HepG2 (cell line): Measurements from ENCODE around the gene SLC22A4. TPM values are rescaled to one million over a fixed set of nuclear protein-coding genes. Genes with fewer than 3 reads are reported as not detected.

ENCODE experiments used
- ATAC-seq: fragments of 200-7000 bp; cut with Tn5 transposase; 3 replicates; pipeline ENCODE4 v1.9.1; 2020; ENCODE audit warnings: mild to moderate bottlenecking, moderate library complexity
- BruUV-seq: library from RNA; stranded (reverse); fragments of 400-500 nt; replicated peaks from 2 replicates; lab custom pipeline; 2021; lab: Mats Ljungman, UMichigan
- CTCF ChIA-PET: fragments of 300-600 bp; formaldehyde crosslinking; extraction: SDS; loops from one replicate; lab custom pipeline; 2021; ENCODE audit warnings: low total read pairs, inconsistent platforms, low intra/inter-chr PET ratio; lab: Yijun Ruan, JAX
- POLR2A ChIA-PET: fragments of 350-600 bp; sonication (Branson Sonifier 250); formaldehyde crosslinking; loops from one replicate; lab custom pipeline; 2020; ENCODE audit warnings: antibody characterized with exemption, inconsistent platforms; lab: Yijun Ruan, JAX
- DNase-seq: peaks from one replicate; pipeline ENCODE4 v3.0.0-alpha.2; 2015; ENCODE audit warnings: low spot score
- FAIRE-seq: peaks from 3 replicates; lab custom pipeline; 2011; peaks lifted over from hg19 to GRCh38; lab: Jason Lieb, UNC
- H2AFZ ChIP-seq: one replicate; pipeline ENCODE4 v1.6.1; 2011; ENCODE audit warnings: low read length, inconsistent platforms
- H3K27ac ChIP-seq: fragments of 300-600 bp; 3 replicates; pipeline ENCODE4 v1.8.0; 2011; ENCODE audit warnings: mixed run types, mild to moderate bottlenecking, mixed read lengths, low read length, inconsistent platforms; ENCODE audit not compliant: insufficient read depth; ENCODE audit errors: extremely low read length
- H3K27me3 ChIP-seq, 2 experiments: fragments of 200-600 bp in 1 of 2; 2 replicates in 1 of 2; 3 replicates in 1 of 2; pipeline versions ENCODE4 v1.6.0 to v1.8.0; 2011; ENCODE audit warnings: low read length in 2 of 2, mild to moderate bottlenecking in 2 of 2, moderate library complexity in 2 of 2, inconsistent platforms in 1 of 2; ENCODE audit not compliant: insufficient read depth in 2 of 2, control insufficient read depth in 1 of 2
- H3K36me3 ChIP-seq, 2 experiments: fragments of 200-600 bp in 1 of 2; replicated peaks in 1 of 2; 2 replicates in 1 of 2; 3 replicates in 1 of 2; pipeline versions ENCODE4 v1.5.1 to v1.8.0; 2011; ENCODE audit warnings: low read length in 2 of 2, inconsistent platforms in 1 of 2; ENCODE audit not compliant: insufficient read depth in 2 of 2, control insufficient read depth in 1 of 2
- H3K4me1 ChIP-seq: 2 replicates; pipeline ENCODE4 v1.5.1; 2012; ENCODE audit warnings: low read length, inconsistent platforms; ENCODE audit not compliant: insufficient read depth
- H3K4me2 ChIP-seq: 2 replicates; pipeline ENCODE4 v1.6.0; 2011; ENCODE audit warnings: low read depth, low read length, inconsistent platforms
- H3K4me3 ChIP-seq, 3 experiments: fragments of 200-600 bp in 1 of 3; sonication (generic), shearing (Covaris generic) in 1 of 3; replicated peaks in 1 of 3; 2 replicates each; pipeline ENCODE4 v1.5.1; 2011 to 2016; ENCODE audit warnings: low read length in 3 of 3, inconsistent platforms in 2 of 3, low read depth in 2 of 3, mild to moderate bottlenecking in 2 of 3, control low read depth in 1 of 3, mixed read lengths in 1 of 3; ENCODE audit not compliant: insufficient read depth in 1 of 3
- H3K79me2 ChIP-seq: one replicate; pipeline ENCODE4 v1.6.1; 2011; ENCODE audit warnings: low read length, inconsistent platforms; ENCODE audit not compliant: insufficient read depth
- H3K9ac ChIP-seq: 2 replicates; pipeline ENCODE4 v1.6.0; 2011; ENCODE audit warnings: mild to moderate bottlenecking, low read depth, low read length, inconsistent platforms; ENCODE audit not compliant: insufficient read depth
- H3K9me3 ChIP-seq: 2 replicates; pipeline ENCODE4 v1.5.1; 2012; ENCODE audit warnings: mild to moderate bottlenecking, low read length
- H4K20me1 ChIP-seq: 2 replicates; pipeline ENCODE4 v1.6.0; 2011; ENCODE audit warnings: inconsistent platforms, mild to moderate bottlenecking, low read length, moderate library complexity; ENCODE audit not compliant: insufficient read depth
- MTF1 ChIP-seq: sonication (generic); formaldehyde crosslinking; IDR thresholded peaks from 2 replicates; pipeline ENCODE4 v1.5.0; 2020; ENCODE audit warnings: missing genetic modification reagents
- WGBS: methylation state at CpG from one replicate; pipeline ENCODE4 v1.1.6; 2017; ENCODE audit warnings: low lambda C conversion rate; 5-methylcytosine and 5-hydroxymethylcytosine counted together
- in situ Hi-C: cut with HindIII; loops from 2 replicates; pipeline ENCODE4 v1.10.0; 2017; ENCODE audit warnings: low pct_unique_long_range_greater_than_20kb; ENCODE audit not compliant: extremely low pct_ligation_motif_present
- intact Hi-C: fragments of 100-400 bp; cut with micrococcal nuclease; formaldehyde crosslinking; loops from one replicate; pipeline ENCODE4 v1.10.0; 2022; ENCODE audit not compliant: unreplicated experiment
- polyA plus RNA-seq, 8 experiments: library from polyadenylated mRNA; depleted of rRNA in 3 of 8; stranded (reverse) in 7 of 8; unstranded in 1 of 8; fragments of >200 nt; fragmentation: Illumina TruSeq in 4 of 8; extraction: Trizol in 4 of 8; gene quantifications; 2 replicates each; pipeline versions ENCODE4 v1.2.1 to v1.2.3, GENCODE V29; 2011 to 2016; ENCODE audit warnings: low read depth in 4 of 8, missing spikeins in 1 of 8, mixed read lengths in 1 of 8; ENCODE audit not compliant: insufficient read depth in 1 of 8
- total RNA-seq, 5 experiments: library from RNA; depleted of rRNA; stranded (reverse); fragments of >200 nt; fragmentation: Illumina TruSeq; extraction: Trizol; gene quantifications; 2 replicates each; pipeline ENCODE4 v1.2.3, GENCODE V29; 2016; ENCODE audit warnings: low read depth in 1 of 5
- TF ChIP-seq, protein P1 (sequence below): sonication (generic); formaldehyde crosslinking; IDR thresholded peaks from 2 replicates; pipeline ENCODE4 v1.4.0; 2020; ENCODE audit warnings: missing genetic modification reagents, mild to moderate bottlenecking, borderline replicate concordance
- TF ChIP-seq, protein P2 (sequence below): sonication (generic); formaldehyde crosslinking; IDR thresholded peaks from 2 replicates; pipeline ENCODE4 v1.4.0; 2020; ENCODE audit warnings: missing genetic modification reagents

SLC22A4 gene
- total and polyA plus RNA-seq, 2 of the 13 experiments (the other 11 are each of a cell fraction or from before 2014, with no cell fraction given) = 0.33 to 0.62 TPM

DNA sequence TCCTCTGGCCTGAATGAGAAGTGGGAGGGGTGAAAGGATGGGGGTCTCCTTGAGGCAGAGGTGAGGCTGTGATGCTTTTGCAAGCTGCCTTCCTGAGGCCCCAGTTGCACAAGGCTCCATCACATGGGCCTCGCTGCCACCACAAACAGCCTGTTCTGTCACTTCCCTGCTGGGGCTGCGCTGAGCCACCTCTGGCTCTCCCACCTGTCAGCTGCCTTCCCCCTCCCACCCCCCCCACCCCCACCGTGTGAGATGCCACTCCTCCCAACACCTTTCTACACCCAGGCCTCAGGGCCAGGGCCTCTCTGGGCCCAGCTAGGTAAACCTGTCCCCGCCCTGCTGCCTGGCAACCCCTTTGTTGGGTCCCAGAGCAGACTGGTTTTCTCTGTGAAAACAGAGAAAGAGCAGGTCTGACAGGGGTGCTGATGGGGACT is 41.2 kb upstream of the SLC22A4 start:
- ChIA-PET POLR2A (no interaction called here), CTCF (no interaction called here)
- ATAC-seq (no peak), FAIRE-seq (no peak), DNase-seq (no peak)
- H3K27me3 ChIP-seq = peaks cover 4 to 18% of the 10 kb centered on the region in 2 experiments
- intact Hi-C loops = no loop called here
- H3K27ac ChIP-seq = no peak overlapping the region
- no peaks in the 10 kb centered on the region; the same call in 1 of the 2 replicates for H4K20me1 ChIP-seq
- WGBS = 56% methylated on average over 3 of the region's 4 CpGs
- H3K4me2 ChIP-seq = no peak overlapping the region
- no TSS peak for BruUV-seq
- H3K9me3 ChIP-seq = no peaks in the 10 kb centered on the region
- H2AFZ ChIP-seq = no peak overlapping the region
- H3K4me3 ChIP-seq = no peak overlapping the region
- in situ Hi-C loops = no loop called here
- H3K36me3 ChIP-seq = no peaks in the 10 kb centered on the region
- TF ChIP-seq, protein P1, sequence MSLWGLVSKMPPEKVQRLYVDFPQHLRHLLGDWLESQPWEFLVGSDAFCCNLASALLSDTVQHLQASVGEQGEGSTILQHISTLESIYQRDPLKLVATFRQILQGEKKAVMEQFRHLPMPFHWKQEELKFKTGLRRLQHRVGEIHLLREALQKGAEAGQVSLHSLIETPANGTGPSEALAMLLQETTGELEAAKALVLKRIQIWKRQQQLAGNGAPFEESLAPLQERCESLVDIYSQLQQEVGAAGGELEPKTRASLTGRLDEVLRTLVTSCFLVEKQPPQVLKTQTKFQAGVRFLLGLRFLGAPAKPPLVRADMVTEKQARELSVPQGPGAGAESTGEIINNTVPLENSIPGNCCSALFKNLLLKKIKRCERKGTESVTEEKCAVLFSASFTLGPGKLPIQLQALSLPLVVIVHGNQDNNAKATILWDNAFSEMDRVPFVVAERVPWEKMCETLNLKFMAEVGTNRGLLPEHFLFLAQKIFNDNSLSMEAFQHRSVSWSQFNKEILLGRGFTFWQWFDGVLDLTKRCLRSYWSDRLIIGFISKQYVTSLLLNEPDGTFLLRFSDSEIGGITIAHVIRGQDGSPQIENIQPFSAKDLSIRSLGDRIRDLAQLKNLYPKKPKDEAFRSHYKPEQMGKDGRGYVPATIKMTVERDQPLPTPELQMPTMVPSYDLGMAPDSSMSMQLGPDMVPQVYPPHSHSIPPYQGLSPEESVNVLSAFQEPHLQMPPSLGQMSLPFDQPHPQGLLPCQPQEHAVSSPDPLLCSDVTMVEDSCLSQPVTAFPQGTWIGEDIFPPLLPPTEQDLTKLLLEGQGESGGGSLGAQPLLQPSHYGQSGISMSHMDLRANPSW (CRISPR knock-in tag) = no peak
- no peak for TF ChIP-seq MTF1 (CRISPR knock-in tag)
- TF ChIP-seq, protein P2, sequence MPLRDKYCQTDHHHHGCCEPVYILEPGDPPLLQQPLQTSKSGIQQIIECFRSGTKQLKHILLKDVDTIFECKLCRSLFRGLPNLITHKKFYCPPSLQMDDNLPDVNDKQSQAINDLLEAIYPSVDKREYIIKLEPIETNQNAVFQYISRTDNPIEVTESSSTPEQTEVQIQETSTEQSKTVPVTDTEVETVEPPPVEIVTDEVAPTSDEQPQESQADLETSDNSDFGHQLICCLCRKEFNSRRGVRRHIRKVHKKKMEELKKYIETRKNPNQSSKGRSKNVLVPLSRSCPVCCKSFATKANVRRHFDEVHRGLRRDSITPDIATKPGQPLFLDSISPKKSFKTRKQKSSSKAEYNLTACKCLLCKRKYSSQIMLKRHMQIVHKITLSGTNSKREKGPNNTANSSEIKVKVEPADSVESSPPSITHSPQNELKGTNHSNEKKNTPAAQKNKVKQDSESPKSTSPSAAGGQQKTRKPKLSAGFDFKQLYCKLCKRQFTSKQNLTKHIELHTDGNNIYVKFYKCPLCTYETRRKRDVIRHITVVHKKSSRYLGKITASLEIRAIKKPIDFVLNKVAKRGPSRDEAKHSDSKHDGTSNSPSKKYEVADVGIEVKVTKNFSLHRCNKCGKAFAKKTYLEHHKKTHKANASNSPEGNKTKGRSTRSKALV = no peak
- H3K79me2 ChIP-seq = no peaks in the 10 kb centered on the region
- peaks cover 4% of the 10 kb centered on the region for H3K4me1 ChIP-seq
- no peak overlapping the region for H3K9ac ChIP-seq
